GM18858 (cell line): ENCODE measurements around the gene SLC39A11.
"Not testable (repeated sequence)": the region's sequence is repeated elsewhere in the genome, so short reads cannot be mapped to it uniquely, and the experiment has no call there.

Experiments
- ATAC-seq: cut with Tn5 transposase; IDR thresholded peaks from one replicate; pipeline ENCODE4 v1.9.1; 2021; ENCODE audit not compliant: unreplicated experiment

Gene SLC39A11

DNA sequence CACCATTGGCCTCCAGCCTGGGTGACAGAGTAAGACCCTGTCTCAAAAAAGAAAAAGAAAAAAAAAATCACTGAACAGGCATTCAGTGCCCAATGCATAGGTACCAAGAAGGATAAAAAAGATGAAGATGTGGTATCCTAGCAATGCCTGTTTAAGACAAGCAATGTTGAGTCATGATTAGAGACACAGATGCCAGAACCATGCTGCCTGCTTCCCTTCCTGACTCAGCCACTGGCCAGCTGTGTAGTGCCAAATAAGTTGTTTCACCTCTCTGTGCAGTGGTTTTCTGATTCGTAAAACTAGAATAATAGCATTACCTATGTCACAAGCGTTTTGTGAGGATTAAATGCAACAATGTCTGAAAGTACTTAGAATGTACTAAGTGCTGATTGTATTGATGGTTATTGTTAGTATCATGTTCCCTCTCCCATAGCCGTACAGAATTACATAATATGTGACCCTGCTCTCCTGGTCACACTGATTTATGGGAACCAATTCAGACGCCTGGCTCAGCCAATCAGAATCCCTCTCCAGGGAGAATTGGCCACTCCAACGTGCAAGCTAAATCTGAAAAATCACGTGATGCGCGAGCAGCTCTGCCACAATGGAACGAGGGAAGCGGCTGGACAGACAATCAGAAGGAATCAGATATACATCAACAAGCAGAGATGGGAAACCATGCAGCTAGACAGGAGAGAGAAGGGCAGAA is 241.9 kb downstream of the SLC39A11 start:
- ATAC-seq = no peak

DNA sequence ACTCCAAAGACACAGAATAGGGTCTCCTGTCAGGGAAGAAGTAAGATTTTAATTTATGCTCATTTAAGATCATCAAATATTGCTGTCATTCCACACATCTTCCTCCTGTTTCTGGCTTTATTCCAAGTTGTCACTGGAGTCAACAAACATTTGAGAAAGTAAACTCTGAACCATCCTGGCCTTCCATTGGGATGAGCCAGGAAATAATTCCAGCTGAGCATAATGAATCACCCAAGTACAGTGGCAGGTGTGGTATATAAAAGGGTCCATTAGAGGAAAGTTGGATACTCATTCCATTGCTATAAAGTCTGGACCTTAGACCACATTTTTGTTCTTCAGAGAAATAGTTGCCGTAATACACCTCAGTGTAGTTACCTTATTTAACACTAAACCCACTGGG is 246.1 kb downstream of the SLC39A11 start:
- ATAC-seq = no peak

DNA sequence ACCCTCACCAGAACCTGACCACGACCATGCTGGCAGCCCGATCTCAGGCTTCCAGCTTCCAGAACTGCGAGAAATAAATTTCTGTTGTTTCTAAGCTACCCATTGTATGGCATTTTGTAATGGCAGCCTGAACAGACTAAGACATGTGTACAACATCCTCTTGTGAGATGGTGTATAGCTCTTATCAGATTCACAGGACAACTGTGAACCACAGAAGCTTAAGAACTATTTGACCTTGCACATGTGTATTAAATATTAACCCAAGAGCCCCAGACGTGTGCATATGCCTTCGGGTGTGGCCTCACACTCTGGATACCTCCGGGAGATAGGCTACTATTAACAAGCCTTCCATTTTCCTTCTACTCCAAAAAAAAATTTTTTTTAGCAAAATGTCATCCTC is 248.9 kb downstream of the SLC39A11 start:
- no peak for ATAC-seq

DNA sequence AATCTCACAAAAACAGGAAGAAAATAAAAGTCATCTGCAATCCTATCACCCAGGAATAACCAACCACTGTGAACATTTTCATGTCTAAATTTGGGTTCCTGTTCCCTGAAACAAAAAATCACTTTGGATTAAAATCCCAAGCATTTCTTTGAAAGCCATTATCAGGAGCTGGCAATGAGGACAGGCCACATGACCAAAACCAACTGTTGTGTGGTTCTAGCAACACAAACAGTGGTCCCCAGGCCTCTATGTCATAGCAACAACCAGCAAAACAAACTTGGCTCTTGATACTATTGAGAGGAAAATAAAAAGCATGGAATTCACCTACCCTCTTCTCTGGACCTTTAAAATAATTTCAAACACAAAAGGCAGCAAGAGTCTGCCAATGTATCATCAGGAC is 252.5 kb downstream of the SLC39A11 start:
- no peak for ATAC-seq

DNA sequence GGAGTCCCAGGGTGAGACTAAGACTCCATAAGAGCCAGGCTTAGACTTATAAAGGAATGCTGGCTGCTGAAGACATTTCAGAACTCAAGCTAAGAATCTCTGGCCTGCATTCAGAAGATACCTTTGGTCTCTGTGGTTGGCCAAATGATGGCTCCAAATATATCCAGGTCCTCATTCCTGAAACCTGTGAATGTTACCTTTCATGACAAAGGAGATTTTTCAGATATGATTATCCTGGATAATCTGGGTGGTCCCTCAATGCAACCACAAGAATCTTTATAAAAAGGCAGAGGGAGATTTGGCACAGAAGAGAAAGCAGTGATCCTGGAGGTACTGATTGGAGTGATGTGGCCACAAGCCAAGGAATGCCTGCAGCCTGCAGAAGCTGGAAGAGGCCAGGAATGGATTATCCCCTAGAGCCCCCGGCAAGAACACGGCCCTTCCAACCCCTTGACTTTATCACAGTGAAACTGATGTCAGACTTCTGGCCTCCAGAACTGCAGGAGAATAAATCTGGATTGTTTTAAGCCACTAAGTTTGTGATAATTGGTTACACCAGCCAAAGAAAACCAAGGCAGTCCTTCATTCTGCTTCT is 253.3 kb downstream of the SLC39A11 start:
- ATAC-seq = no peak

DNA sequence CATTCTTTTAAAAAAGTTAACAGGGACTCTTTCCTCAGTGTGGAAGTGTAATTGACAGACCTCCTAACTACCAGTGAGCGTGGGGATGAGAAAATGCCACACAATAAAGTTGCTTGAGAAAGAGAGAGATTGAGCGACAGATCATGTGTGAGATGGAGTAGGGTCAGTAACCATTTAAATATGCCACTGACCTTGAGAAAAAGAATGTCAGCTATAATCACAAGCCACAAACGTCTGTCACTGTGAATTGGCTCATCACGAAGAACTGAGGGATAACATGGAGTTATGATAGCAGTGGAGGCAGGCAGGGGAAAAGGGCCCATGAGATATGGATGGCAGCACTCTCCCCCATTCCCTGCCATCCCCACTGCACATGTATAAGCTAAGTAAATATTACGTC is 253.9 kb downstream of the SLC39A11 start:
- no peak for ATAC-seq

DNA sequence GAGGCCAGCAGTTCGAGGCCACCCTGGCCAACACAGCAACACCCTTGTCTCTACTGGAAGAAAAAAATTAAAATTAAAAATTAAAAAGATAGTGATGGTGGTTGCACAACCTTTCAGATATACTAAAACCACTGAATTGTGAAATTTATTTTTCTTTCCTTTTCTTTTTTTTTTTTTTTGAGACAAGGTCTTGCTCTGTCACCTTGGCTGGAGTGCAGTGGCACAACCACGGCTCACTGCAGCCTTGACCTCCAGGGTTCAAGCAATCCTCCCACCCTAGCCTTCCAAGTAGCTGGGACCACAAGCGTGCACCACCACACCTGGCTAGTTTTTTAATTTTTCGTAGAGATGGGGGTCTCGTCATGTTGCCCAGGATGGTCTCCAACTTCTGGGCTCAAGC is 254.4 kb downstream of the SLC39A11 start:
- ATAC-seq = no peak

DNA sequence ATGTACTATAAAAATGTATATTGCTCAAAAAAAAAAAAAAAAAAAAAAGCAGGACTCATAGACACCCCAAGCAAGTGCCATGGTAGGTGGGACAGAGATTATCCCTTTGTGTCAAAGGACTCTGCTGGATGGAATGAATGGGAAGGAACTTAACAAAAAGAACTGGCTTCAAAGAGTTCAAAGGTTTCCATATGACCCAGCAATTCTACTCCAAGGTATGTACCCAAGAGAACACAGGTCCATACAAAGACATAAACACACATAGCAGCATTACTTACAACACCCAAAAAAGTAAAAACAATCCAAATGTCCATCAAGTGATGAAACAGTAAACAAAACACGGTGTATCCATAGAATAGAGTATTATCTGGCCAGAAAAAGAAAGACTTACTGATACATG is 255.2 kb downstream of the SLC39A11 start:
- no peak for ATAC-seq

DNA sequence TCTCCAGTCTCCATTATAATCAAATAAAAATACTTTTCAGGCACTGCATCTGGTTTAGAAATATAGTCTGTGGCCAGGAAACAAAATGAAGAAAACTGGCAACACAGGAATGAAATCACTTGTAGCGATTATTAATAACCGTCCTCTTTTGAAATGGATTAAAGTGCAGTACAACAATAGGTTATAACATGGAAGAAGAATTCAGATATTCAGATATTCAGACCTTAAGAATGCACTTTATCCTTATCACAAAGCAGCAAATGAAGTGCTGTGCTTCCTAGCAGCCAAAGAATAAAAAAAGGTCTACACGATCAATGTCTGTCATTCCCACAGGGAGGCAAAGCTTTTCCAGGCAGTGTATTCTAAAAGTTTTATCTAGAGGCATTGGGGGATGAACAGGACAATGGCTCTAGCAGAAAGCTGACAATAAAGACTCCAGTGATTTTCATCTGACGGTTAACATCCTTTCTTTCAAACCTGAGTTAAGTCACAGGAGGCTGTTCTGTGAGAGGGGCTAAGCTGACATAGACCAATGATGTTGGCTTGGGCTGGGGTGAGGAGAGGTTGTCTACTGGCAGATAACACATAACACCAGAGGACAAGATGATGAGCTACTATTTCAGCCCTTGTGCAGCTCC is 259.2 kb downstream of the SLC39A11 start:
- ATAC-seq = no peak

DNA sequence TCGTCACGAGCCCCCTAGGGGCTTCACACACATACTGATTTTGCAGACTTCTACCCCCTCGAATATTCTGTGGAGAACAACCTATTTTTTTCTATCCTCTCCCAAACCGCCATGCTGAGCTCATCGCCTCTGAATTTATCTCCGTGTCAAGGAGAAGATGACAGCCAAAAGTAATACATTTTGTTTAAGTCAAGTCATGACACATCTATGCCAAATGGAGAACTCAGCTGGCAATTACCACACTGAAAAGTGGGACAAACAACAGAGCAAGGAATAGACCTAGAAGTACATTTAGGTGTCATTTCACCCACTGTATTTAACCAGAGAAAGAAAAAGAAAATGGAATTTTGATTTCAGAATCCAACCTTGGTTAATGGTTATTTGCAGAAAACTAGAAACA is 260.2 kb downstream of the SLC39A11 start:
- ATAC-seq = no peak

DNA sequence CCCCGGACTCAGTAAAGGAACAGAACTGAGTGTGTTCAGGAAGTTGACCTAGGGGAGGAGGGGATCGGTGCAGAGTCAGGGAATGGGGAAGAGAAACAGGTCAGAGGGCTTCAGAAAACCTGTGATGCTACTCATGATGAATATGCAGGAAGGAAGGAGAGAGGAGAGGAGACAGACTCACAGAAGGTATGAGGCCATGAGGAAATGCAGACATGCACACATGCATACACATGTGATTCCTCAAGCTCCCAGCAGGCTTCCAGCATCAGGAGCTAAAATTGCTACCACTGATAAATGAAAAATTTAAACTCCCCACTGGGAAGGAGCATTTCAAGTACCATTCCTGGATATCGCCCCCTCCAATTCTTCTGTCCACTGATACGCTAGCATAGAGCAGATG is 262.6 kb downstream of the SLC39A11 start:
- ATAC-seq = no peak

DNA sequence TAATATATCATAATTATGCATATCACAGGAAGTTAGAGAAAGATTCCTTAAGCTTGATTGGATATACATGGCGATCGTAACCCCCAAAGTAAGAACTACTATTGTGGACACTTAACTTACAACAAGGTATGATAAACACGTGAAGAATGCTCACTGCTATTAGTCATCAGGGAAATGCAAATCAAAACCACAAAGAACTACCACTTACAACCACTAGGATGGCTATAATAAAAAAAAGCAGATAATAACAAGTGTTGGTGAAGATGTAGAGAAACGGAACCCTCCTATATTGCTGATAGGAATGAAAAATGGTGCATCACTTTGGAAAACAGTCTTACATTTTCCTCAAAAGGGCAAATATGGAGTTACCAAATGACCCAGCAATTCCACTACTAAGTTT is 265.9 kb downstream of the SLC39A11 start:
- no peak for ATAC-seq

DNA sequence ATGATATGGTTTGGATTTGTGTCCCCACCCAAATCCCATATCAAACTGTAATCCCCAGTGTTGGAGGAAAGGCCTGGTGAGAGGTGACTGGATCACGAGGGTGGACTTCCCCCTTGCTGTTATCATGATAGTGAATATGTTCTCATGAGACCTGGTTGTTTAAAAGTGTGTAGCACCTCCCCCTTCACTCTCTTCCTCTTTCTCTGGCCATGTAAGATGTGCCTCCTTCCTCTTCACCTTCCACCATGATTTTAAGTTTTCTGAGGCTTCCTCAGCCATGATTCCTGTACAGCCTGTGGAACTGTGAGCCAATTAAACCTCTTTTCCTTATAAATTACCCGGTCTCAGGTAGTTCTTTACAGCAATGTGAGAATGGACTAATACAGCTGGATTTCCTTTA is 266.4 kb downstream of the SLC39A11 start:
- ATAC-seq = not testable (repeated sequence)

DNA sequence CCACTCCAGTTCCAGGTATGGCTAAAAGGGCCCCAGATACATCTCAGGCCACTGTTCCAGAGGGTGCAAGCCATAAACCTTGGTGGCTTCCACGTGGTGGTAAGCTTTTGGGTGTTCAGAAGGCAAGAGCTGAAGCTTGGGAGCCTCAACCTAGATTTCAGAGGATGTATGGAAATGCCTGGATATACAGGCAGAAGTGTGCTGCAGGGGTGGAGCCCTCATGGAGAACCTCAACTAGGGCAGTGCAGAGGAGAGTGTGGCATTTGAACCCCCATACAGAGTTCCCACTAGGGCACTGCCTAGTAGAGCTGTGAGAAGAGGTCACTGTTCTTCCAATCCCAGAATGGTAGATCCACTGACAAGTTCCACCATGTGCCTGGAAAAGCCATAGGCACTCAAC is 267.3 kb downstream of the SLC39A11 start:
- no peak for ATAC-seq

DNA sequence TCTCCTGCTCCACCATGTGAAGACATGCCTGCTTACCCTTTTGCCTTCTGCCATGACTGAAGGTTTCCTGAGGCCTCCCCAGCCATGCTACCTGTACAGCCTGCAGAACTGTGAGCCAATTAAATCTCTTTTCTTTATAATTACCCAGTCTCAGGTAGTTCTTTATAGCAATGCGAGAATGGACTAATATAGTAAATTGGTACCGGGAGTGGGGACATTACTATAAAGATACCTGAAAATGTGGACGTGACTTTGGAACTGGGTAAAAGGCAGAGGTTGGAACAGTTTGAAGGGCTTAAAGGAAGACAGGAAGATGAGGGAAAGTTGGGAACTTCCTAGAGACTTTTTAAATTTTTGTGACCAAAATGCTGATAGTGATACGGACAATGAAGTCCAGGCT is 268.2 kb downstream of the SLC39A11 start:
- not testable (repeated sequence) for ATAC-seq

DNA sequence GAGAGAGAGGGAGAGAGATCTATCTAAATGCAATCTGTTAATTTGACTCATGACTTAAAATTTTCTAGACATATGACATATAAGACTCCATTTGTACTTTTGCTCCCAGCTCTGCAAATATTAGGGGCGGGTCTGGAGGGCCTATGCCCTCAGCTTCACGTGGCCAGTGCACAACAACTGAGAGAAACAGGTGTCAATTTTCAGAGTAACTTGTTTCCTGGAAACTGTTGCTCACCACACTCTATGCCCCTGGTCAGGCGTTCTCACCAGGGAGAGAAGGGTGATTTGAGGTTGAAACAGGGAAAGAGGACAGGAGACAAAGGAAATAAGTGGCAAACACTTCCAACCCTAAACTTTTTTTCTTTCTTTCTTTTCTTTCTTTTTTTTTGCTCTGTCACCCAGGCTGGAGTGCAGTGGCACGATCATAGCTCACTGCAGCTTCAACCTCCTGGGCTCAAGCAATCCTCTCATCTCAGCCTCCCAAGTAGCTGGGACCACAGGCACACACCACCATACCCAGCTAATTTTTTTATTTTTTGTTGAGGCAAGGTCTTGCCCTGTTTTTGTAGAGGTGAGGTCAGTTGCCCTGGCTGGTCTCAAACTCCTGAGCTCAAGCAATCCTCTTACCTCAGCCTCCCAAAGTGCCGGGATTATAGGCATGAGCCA is 270.0 kb downstream of the SLC39A11 start:
- no peak for ATAC-seq

DNA sequence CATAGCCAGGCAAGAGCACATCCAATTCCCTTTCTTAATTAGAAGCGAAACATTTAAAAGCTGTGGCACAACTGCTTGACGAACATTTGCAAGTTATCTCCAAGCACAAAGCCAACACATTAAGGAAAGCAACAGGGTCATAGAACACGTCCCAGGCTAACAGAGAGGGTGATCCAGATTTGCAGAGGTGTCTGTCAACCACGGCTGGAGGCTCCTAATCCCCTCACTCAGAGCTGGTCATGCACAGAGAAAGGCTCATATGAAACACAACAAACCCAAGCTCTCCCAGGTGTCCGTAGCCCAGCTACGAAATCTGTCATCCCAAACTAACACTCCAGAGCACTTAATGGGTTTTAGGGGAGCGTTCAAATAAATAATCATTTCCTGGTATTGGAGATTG is 276.1 kb downstream of the SLC39A11 start:
- ATAC-seq = no peak

DNA sequence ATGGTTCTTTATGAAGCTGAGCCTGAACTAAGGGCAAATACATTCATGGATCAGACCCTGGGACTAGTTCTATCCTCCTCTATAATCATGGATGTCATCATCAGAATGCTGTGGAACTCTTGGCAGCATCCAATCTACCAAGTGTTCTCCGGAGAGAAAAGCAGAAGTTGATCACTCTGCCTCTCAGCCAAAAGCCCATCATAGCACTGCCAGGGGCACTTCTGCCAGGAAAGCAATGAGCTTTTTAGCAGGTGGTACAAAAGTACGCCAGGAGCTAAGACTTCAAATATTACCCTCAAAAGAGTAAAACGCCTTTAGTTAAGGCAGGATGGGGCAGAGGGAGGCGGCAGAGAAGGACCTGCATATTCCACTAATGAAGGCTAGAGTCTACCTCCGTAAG is 279.0 kb downstream of the SLC39A11 start:
- no peak for ATAC-seq

DNA sequence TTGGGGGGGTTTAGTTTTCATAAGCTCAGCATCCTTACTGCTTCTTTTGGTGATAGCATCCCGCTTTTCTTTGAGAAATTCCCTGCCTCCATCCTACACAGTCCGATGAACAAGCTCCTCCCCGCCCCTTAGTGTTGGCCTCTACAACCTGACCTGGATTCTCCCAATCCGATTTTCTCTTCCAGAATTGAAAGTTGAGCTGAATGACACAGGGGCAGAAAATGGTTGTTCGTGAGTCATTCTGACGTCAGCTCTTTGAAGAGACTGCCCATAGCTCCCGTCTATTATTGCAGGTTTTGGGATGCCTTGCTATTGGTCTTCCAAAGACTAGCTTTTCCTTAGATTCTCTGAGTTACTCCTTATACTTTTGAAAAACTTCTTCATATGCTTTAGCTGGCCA is 279.7 kb downstream of the SLC39A11 start:
- ATAC-seq = no peak

DNA sequence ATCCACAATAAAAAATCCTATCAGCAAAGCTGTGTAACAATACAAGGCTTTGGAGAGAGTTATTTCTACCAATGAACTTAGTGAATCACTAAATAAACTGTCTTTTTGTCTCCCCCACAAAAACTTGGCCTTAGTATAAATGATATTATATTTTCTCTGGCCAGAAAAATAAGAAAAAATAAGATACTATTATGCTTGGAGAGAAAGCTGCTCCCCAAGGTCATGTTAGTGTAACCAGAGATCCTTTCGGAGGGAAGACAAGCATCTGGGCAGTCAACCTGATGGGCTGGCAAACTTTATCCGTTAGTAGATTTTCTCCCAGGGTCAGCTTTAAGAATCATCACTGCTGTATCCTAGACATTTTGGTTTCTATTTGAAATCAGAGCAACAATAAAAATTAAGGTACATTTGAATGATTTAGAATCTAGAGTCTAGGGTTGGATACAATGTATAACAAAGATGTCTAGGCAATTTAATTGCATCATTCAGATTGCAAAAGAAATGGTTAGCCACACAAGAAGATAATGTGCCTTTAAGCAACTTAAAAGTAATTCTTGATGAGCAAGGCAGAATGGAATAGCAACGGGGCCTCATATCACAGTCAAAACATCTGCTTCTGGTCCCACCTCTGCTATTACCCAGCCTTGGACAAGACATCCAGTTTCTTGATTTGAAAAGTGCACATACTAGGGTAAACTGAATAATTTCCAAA is 280.4 kb downstream of the SLC39A11 start:
- ATAC-seq = no peak

DNA sequence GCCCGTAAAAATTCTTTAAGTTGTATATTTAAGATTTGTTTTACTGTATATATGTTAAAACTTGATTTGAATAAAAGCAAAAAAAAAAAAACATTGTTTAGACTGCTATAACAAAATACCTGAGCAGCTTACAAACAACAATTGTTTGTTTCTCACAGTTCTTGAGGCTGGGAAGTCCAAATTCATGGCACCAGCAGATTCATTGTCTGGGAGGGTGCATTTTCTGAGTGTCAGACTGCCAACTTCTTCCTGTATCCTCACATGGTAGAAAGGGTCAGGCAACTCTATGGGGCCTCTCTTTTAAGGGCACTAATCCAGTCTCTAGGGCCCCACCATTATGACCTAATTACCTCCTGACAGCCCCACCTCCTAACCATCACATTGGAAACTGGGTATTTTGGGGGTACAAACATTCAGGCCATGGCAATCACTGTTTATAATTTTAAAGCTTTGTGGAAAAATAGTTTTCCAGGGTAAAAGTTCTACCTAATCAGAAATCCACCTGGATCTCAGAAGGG is 281.4 kb downstream of the SLC39A11 start:
- no peak for ATAC-seq
